ES-I3 (cell line): Measurements from ENCODE around the gene CABP5.

Experiments used
- H3K36me3 ChIP-seq: 2 replicates; pipeline ENCODE4 v1.6.1; 2013; ENCODE audit warnings: mild to moderate bottlenecking, low read length, control low read depth, moderate library complexity; ENCODE audit not compliant: insufficient read depth
- H3K4me1 ChIP-seq: 2 replicates; pipeline ENCODE4 v1.6.1; 2013; ENCODE audit warnings: mild to moderate bottlenecking, control low read depth, low read length; ENCODE audit not compliant: insufficient read depth
- H3K9ac ChIP-seq: 2 replicates; pipeline ENCODE4 v1.6.1; 2013; ENCODE audit warnings: low read depth, mild to moderate bottlenecking, low read length, moderate library complexity
- H3K9me3 ChIP-seq: 2 replicates; pipeline ENCODE4 v1.6.1; 2013; ENCODE audit warnings: mild to moderate bottlenecking, low read length, moderate library complexity; ENCODE audit not compliant: control insufficient read depth, insufficient read depth

Gene CABP5

DNA sequence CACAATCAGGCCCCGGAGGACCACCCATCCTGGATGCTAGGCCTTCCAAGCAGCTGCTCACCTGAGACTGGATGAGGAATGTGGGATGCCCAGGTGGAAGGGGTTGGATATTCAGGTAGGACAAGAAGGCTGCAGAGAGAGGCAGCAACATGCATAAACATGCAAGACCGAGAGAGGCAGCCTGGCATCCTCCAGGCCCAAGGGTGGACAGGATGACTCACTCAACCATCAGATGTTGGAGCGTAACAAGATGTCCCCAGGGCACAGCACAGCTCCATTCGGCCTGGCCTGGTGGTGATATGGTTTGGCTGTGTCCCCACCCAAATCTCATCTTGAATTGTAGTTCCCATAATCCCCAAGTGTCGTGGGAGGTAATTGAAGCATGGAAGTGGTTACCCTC is 10.0 kb upstream of the CABP5 start:
- Histone ChIP-seq H3K36me3 (no peaks in the 10 kb centered on the region), H3K9me3 (0 out of 2 replicates have a peak, but pooled peaks cover 3% of the 10 kb centered on the region), H3K9ac (no peak overlapping the region)

DNA sequence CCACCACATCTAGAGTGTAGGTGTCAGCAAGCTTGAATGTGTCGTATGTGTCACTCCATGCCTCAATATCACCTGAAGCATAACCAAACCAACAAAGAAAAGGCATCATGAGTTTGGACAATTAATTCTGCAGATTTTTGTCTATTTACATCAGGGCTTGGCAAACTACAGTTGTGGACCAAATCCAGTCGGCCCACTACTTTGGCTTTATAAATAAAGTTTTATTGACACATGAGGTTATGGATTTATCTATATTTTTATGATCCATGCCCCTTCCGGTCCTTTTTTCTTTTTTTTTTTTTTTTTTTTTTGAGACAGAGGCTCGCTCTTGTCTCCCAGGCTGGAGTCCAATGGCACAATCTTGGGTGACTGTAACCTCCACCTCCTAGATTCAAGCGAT is 9.2 kb upstream of the CABP5 start:
- Histone ChIP-seq H3K9me3 (0 out of 2 replicates have a peak, but pooled peaks cover 3% of the 10 kb centered on the region), H3K4me1 (no peaks in the 10 kb centered on the region), H3K36me3 (no peaks in the 10 kb centered on the region), H3K9ac (no peak overlapping the region)

More for the DNA sequence above, 10.0 kb upstream of the CABP5 start:
- H3K4me1 ChIP-seq = no peaks in the 10 kb centered on the region

DNA sequence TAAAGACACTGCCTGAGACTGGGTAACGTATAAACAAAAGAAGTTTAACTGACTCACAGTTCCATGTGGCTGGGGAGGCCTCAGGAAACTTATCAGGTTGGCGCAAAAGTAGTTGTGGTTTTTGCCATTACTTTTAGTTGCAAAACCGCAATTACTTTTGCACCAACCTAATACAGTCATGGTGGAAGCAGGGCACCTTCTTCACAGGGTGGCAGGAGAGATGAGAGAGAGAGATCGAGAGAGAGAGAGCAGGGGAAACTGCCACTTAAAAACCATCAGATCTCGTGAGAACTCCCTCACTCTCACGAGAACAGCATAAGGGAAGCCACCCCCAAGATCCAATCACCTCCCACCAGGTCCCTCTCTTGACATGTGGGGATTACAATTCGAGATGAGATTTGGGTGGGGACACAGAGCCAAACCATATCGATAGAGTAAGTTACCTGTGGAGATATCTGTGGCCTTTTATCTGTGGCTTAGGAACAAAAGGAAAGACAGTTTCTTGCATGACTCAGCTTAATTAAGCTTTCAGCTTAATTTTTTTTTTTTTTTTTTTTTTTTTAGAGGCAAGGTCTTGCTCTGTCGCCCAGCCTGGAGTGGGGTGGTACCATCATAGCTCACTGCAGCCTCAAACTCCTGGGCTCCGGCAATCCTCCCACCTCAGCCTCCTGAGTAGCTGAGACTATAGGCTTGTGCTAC is 7.6 kb upstream of the CABP5 start:
- Histone ChIP-seq H3K4me1 (no peaks in the 10 kb centered on the region), H3K9ac (no peak overlapping the region), H3K36me3 (no peaks in the 10 kb centered on the region), H3K9me3 (0 out of 2 replicates have a peak, but pooled peaks cover 3% of the 10 kb centered on the region)

DNA sequence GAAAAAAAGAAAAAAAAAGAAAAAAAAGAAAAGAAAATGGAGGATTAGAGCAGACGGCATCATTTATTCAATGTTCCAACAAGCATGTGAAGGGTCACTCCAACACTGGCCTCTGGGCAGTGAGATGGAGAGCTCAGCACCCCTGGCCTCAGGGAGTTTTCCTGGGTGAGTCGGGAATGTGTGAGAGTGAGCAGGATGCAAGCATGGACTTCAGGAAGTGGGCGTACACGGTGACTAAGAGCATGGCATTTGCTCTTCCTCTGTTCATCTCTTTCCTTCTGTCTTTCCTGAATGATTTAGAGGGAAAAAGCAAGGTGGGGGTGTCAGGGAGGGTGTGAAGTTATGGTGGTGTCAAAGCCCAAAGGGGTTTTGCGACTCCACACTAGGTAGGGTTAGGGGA is 682 bp upstream of the CABP5 start:
- no peaks in the 10 kb centered on the region for H3K36me3 ChIP-seq
- H3K9me3 ChIP-seq = no peaks in the 10 kb centered on the region
- H3K9ac ChIP-seq = no peak overlapping the region
- no peaks in the 10 kb centered on the region for H3K4me1 ChIP-seq

DNA sequence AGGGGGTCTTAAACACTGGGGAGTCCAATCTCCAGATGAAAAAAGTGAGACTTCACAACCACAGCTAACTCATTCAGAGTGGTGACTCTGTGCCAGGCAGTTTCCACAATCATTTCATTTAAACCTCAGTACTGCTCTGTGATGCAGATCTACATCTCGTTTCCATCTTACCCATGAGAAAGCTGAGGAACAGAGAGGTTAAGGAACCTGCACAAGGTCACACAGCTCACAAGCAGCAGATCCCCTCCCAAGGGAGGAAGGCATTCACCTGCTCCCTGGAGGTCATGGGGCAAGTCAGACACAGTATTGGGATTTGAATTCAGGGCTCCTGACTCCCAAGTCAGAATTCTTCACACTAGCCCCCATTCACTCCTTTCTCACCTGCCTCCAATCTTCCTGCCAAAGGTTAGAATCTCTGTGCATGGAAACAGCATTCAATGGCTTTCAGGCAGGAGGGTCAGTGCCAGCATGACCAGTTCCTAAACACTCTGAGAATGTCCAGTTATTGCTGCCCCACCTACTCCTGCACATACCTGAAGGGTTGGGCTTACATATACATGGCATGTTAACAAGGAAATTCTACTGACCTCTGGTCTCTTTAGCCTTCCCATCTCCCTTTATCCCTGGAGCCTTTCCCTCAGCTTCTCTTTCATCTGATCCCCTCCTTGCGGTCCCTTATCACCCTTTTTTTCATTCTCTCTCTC is 1.9 kb downstream of the CABP5 start:
- no peak overlapping the region for H3K9ac ChIP-seq
- H3K4me1 ChIP-seq = no peaks in the 10 kb centered on the region
- no peaks in the 10 kb centered on the region; the same call in 1 of the 2 replicates for H3K9me3 ChIP-seq

DNA sequence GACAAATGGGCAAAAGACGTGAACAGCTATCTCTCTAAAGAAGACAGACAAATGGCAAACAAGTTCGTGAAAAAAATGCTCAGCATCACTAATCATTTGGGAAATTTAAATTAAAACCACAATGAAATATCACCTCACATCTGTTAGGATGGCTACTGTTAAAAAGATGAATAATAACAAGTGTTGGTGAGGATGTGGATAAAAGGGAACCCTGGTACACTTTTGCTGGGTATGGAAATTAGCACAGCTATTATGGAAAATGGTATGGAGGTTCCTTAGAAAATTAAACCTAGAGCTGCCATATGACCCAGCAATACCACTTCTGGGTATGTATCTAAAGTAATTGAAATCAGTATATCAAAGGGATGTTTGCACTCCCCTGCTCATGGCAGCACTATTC is 7.1 kb downstream of the CABP5 start:
- Histone ChIP-seq H3K9ac (no peak overlapping the region), H3K36me3 (no peaks in the 10 kb centered on the region), H3K4me1 (no peaks in the 10 kb centered on the region), H3K9me3 (no peaks in the 10 kb centered on the region; the same call in 1 of the 2 replicates)

More for the DNA sequence above, 1.9 kb downstream of the CABP5 start:
- H3K36me3 ChIP-seq = no peaks in the 10 kb centered on the region

DNA sequence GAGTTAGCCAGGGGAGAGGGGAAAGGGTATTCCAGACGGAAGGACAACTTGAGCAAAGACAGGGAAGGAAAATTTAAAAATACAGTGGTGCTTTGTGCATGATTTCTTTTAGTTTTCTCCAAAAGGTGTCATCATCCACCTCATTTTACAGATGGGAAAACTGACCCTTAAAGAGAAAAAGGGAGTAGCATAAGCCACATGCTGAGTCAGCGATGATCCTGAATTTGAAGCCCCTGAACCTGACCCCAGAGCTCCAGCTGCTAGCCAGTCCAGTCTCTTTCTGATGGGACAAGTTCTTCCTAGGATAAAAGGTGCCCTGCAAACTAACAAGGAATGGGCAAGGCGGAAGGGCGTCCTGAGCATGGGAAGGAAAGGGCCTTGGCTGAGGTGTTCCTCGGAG is 10.3 kb downstream of the CABP5 start:
- H3K9me3 ChIP-seq = no peaks in the 10 kb centered on the region; the same call in 1 of the 2 replicates
- no peak overlapping the region for H3K9ac ChIP-seq
- no peaks in the 10 kb centered on the region for H3K36me3 ChIP-seq
- no peaks in the 10 kb centered on the region for H3K4me1 ChIP-seq

DNA sequence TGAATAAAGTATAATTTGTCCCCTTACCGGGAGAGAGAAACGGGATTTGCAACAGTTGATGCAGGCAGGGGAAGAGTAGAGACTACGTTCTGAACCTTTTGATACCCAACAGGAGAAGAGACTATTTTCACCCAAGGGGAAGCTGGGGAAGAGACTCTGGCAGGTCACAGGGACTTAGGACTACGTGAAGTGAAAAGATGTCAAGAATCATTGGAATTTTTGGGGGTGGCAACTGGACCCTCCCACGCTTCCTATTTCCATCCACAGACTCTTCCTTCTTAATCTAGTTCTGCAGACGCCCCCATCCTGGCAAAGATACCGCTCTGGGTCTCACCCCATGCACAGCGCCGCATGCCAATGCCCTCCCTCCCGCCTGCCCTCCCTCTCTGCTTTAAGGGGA is 13.8 kb downstream of the CABP5 start:
- Histone ChIP-seq H3K9ac (no peak overlapping the region), H3K4me1 (no peaks in the 10 kb centered on the region), H3K36me3 (no peaks in the 10 kb centered on the region), H3K9me3 (no peaks in the 10 kb centered on the region)

DNA sequence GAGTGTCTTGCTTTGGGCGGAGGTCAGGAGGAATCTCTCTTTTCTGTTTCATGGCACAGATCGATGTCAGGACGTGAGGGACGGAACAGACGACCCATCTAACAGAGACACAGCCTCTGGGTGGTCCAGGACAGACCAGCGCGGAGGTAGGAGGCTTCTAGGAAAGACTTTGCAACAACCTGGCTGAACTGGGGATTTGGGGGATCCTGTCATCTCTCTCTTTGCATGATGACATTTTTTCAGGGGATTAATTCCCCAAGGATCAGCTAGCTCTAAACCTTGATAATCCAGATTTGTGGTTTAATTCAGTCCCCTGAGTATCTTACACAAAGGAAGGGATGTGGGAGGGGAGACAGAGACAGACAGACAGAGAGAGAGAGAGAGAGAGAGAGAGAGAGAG is 14.4 kb downstream of the CABP5 start:
- Histone ChIP-seq H3K9me3 (no peaks in the 10 kb centered on the region), H3K36me3 (no peaks in the 10 kb centered on the region), H3K4me1 (no peaks in the 10 kb centered on the region), H3K9ac (no peak overlapping the region)

DNA sequence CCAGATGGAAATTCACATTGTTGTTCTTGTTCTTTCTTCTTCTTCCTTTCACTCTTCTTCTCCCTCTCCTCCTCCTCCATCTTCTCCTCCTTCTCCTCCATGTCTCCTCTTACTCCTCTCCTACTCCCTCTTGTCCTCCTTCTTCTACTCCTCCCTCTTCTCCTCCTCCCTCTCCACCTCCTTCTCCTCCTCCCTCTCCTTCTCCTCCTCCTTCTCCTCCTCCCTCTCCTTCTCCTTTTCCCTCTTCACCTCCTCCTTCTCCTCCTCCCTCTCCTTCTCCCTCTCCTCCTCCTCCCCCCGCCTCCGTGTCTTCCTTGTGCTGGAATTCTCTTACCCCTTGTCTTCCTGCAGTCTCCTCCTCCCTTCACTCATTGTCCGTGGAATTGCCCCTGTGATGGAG is 18.4 kb downstream of the CABP5 start:
- Histone ChIP-seq H3K9me3 (no peaks in the 10 kb centered on the region), H3K36me3 (no peaks in the 10 kb centered on the region), H3K9ac (no peak overlapping the region), H3K4me1 (no peaks in the 10 kb centered on the region)

DNA sequence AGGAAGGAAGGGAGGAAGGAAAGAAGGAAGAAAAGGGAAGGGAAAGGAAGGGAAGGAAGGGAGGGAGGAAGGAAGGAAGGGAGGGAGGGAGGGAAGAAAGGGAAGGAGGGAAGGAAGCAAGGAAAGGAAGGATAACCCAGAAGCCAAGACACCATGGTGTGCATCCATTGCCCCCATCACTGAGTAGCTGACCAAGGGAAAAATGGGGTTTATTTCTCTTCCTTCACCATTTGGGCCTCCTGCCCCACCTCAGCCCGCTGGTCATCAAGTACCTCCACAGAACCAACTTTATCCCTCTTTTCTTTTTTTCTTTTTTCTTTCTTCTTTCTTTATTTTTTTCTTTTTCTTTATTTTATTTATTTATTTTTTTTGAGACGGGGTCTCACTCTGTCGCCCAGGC is 20.4 kb downstream of the CABP5 start:
- Histone ChIP-seq H3K36me3 (no peaks in the 10 kb centered on the region), H3K9me3 (no peaks in the 10 kb centered on the region), H3K4me1 (no peaks in the 10 kb centered on the region), H3K9ac (no peak overlapping the region)

DNA sequence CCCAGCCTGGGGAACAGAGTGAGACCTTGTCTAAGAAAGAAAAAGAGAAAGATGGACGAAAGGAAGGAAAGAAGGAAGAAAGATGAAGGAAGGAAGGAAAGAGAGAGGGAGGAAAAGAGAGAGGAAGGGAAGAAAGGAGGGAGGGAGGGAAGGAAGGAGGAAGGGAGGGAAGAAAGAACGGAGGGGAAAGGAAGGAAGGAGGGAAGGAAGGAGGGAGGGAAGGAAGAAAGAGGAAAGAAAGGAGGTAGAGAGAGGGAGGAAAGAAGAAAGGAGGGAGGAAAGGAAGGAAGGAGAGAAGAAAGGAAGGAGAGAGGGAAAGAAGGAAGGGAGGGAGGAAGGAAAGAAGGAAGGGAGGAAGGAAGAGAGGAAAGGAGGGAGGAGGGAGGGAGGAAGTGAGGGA is 20.9 kb downstream of the CABP5 start:
- no peak overlapping the region for H3K9ac ChIP-seq
- no peaks in the 10 kb centered on the region for H3K4me1 ChIP-seq
- H3K9me3 ChIP-seq = no peaks in the 10 kb centered on the region
- no peaks in the 10 kb centered on the region for H3K36me3 ChIP-seq

DNA sequence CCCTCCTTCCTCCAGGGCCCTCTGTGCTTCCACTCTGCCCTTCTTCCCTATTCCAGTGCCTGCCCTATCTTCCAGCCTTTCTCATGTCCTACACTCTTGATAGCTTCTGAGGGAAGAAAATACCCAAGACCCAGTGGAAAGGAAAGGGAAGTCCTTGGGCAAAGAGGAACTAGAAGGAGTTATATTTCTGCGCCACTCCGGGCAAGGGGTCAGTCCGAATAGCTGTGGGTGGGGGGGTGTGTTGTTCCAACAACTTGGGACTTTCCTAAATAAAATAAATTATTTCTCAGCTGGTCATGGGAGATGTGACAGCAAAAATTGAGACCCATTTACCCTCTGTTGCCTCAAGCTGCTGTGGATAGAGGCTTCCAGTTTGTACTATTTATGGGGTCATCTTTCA is 23.2 kb downstream of the CABP5 start:
- H3K36me3 ChIP-seq = no peaks in the 10 kb centered on the region
- H3K9ac ChIP-seq = no peak overlapping the region
- no peaks in the 10 kb centered on the region for H3K4me1 ChIP-seq
- no peaks in the 10 kb centered on the region for H3K9me3 ChIP-seq

DNA sequence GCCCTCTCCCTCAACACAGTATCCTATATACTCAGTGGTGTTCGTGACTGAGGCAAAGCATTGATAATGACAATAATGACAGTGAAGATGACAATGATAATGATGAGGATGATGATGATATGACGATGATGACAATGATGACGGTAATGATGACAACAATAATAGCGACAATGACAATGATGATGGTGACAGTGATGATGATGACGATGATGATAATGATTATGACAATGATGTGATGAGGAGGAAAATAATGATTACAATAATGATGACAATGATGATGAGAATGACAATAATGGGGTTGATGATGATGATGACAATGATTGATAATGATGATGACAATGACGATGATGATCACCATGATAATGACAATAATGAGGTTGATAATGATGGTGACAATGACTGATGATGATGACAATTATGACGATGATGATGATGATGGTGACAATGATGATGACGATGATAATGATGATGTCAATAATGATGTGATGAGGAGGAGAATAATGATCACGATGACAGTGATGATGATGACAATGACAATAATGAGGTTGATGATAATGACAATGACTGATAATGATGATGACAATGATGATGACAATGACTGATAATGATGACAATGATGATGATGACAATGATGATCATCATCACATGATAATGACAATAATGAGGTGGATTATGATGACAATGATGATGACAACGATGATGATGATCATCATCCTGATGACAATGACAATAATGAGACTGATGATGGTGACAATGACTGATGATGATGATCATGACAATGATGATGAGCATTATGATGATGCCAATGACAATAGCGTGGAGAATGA is 32.7 kb downstream of the CABP5 start:
- Histone ChIP-seq H3K4me1 (no peaks in the 10 kb centered on the region), H3K9me3 (no peaks in the 10 kb centered on the region), H3K9ac (no peak overlapping the region), H3K36me3 (no peaks in the 10 kb centered on the region)
